Measurements from ENCODE around the gene FIG4.

GRCh38 chr6:109740787-109741186 is 49.7 kb downstream of the FIG4 start:
- TF ChIP-seq EZH2 (IDR thresholded peaks at IDR 0.05) (no peak), POLR2AphosphoS5 (IDR thresholded peaks at IDR 0.05; ENCODE audit: borderline replicate concordance, low read depth, low read length) (no peak)

Measured in SK-N-MC (cell line).